Pancreas (tissue), 10 donors: ENCODE measurements around the gene PARD3. TPM values are rescaled to one million over a fixed set of nuclear protein-coding genes. Genes with fewer than 3 reads are reported as not detected.
"Not testable (repeated sequence)": the region's sequence is repeated elsewhere in the genome, so short reads cannot be mapped to it uniquely, and the experiment has no call there.

Source experiments
- ATAC-seq, 4 donors: fragments of 200-7000 bp; cut with Tn5 transposase; one replicate each; pipeline versions ENCODE4 v1.8.0 to v1.9.1; 2020; ENCODE audit warnings: mild to moderate bottlenecking in 4 of 4, moderate library complexity in 4 of 4
- DNase-seq, 6 donors: peaks; one replicate each; pipeline ENCODE4 v3.0.0-alpha.2; 2020
- FAIRE-seq: peaks from 2 replicates; lab custom pipeline; 2012; peaks lifted over from hg19 to GRCh38; lab: Jason Lieb, UNC
- H3K27ac ChIP-seq, 4 donors: fragments of 200-600 bp; sonication (generic); 1 replicate in 3 of 4; 2 replicates in 1 of 4; pipeline versions ENCODE4 v1.5.0 to v1.8.0; 2020
- H3K27me3 ChIP-seq, 4 donors: fragments of 200-600 bp; one replicate each; pipeline ENCODE4 v1.8.0; 2021
- H3K36me3 ChIP-seq, 3 donors: fragments of 200-600 bp; sonication (generic) in 1 of 3; one replicate each; pipeline versions ENCODE4 v1.5.0 to v1.8.0; 2020 to 2021
- H3K4me1 ChIP-seq, 3 donors: fragments of 200-600 bp; one replicate each; pipeline ENCODE4 v1.8.0; 2021
- H3K4me3 ChIP-seq, 4 donors: fragments of 200-600 bp; sonication (generic) in 2 of 4; one replicate each; pipeline versions ENCODE4 v1.5.0 to v1.8.0; 2020 to 2021
- H3K9me3 ChIP-seq, 4 donors: fragments of 200-600 bp; one replicate each; pipeline ENCODE4 v1.8.0; 2021
- WGBS, 2 donors: extraction: QIAGEN DNeasy Blood & Tissue Kit; methylation state at CpG; one replicate each; pipeline ENCODE4 v1.1.7; 2013; 5-methylcytosine and 5-hydroxymethylcytosine counted together
- intact Hi-C, 3 donors: fragments of 100-400 bp; cut with DNase I; formaldehyde crosslinking; loops; one replicate each; pipeline versions ENCODE4 v1.11.1 to v1.14.2; 2022
- polyA plus RNA-seq, 2 donors: library from polyadenylated mRNA; stranded (reverse); fragments of 200-250 nt; gene quantifications; one replicate each; pipeline ENCODE4 v1.2.3, GENCODE V29; 2013
- total RNA-seq, 6 donors: library from RNA; stranded (reverse); fragmentation: NEBNext Ultra II Directional in 4 of 6; extraction: Animal tissue kit (Norgen Biotek cat#: 25700) in 4 of 6; gene quantifications; one replicate each; pipeline versions ENCODE4 v1.2.1 to v1.2.4, GENCODE V29; 2021 to 2023
- TF ChIP-seq, protein P1 (sequence below), 4 donors: fragments of 200-600 bp; sonication (generic) in 3 of 4; IDR thresholded peaks; one replicate each; pipeline versions ENCODE4 v1.5.0 to v1.8.0; 2021; ENCODE audit warnings: antibody characterized with exemption in 4 of 4
- donor health status: healthy with polysubstance abuse.
- donor health status: DM: no; HTN: no; CAD: no; lungs with moderate emphysema.
- donor health status: DM: no; HTN: no; CAD: no.
- donor health status: control.
- donor health status: control.
- donor health status: Bipolar disorder and iron deficiency.
- donor health status: DM: yes; HTN: yes; CAD: no.
- donor health status: DM: no; HTN: no; CAD: no.
- donor health status: DM: no; HTN: no; CAD: no.
- donor health status: DM: yes; HTN: yes; CAD: no.

Gene PARD3
- total and polyA plus RNA-seq, 8 donors, result 12.8 to 32.3 (median 23.4) TPM

DNA sequence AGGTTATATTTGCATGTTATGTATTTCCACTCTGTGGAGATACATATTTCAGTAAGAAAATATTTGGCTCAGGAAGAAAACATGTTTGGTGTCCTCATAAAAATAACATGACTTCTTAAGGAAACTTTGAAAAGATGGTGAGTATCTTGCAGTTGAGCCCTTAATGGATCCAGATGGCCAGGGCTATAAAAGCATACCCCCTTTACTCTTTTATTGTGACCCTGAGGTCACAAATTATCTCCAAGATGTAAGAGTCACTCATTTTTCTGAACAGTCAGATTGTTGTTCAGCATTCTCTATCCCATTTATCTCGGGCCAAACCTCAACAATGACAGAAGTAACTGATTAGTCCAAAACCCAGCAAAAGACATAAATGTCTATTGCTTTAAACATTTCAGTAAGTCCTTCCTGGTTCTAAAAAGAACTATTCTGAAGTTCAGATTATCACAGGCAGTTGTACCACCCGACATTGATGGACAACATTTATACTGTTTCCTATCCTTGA lies 539.4 kb downstream of the PARD3 start:
- ATAC-seq (no peak), DNase-seq (no peak), FAIRE-seq (no peak)
- H3K36me3 ChIP-seq, result no peaks in the 10 kb centered on the region
- no peaks in the 10 kb centered on the region for H3K9me3 ChIP-seq
- intact Hi-C loops, result no loop called here
- H3K27me3 ChIP-seq, result no peaks in the 10 kb centered on the region
- H3K4me3 ChIP-seq, result no peak overlapping the region
- TF ChIP-seq, protein P1, sequence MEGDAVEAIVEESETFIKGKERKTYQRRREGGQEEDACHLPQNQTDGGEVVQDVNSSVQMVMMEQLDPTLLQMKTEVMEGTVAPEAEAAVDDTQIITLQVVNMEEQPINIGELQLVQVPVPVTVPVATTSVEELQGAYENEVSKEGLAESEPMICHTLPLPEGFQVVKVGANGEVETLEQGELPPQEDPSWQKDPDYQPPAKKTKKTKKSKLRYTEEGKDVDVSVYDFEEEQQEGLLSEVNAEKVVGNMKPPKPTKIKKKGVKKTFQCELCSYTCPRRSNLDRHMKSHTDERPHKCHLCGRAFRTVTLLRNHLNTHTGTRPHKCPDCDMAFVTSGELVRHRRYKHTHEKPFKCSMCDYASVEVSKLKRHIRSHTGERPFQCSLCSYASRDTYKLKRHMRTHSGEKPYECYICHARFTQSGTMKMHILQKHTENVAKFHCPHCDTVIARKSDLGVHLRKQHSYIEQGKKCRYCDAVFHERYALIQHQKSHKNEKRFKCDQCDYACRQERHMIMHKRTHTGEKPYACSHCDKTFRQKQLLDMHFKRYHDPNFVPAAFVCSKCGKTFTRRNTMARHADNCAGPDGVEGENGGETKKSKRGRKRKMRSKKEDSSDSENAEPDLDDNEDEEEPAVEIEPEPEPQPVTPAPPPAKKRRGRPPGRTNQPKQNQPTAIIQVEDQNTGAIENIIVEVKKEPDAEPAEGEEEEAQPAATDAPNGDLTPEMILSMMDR (IDR thresholded peaks at IDR 0.05), result no peak
- 80 to 86% methylated on average over 2 of the region's 2 CpGs for whole genome bisulfite sequencing, 2 donors
- H3K4me1 ChIP-seq, result no peaks in the 10 kb centered on the region
- no peak overlapping the region for H3K27ac ChIP-seq

DNA sequence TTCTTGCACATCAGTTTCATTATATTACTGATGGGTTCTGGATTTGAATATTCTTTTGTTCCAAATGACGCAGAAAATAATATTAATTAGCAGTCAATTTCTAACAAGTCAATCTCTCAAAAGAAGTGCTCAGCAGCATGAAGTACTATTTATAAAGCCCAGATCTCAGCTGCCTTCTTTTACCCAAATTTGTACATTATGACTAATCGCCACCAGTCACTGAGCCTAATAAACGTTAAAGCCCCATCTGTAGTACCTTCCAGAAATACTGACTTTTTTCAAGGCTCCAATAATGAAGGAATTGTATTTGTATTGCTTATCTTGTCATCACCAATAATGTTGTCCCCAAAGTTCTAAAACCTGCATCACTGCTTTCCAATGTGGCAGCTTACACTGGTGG lies 540.2 kb downstream of the PARD3 start:
- no peak overlapping the region for H3K4me3 ChIP-seq
- TF ChIP-seq, protein P1 (IDR thresholded peaks at IDR 0.05), result no peak
- no peak for DNase-seq
- intact Hi-C loops, result no loop called here
- no peaks in the 10 kb centered on the region for H3K36me3 ChIP-seq
- ATAC-seq, result no peak
- WGBS, 2 donors, result 89 to 92% methylated on average over 3 of the region's 3 CpGs
- no peak for FAIRE-seq
- H3K9me3 ChIP-seq, result no peaks in the 10 kb centered on the region
- H3K27ac ChIP-seq, result no peak overlapping the region
- no peaks in the 10 kb centered on the region for H3K4me1 ChIP-seq
- no peaks in the 10 kb centered on the region for H3K27me3 ChIP-seq

DNA sequence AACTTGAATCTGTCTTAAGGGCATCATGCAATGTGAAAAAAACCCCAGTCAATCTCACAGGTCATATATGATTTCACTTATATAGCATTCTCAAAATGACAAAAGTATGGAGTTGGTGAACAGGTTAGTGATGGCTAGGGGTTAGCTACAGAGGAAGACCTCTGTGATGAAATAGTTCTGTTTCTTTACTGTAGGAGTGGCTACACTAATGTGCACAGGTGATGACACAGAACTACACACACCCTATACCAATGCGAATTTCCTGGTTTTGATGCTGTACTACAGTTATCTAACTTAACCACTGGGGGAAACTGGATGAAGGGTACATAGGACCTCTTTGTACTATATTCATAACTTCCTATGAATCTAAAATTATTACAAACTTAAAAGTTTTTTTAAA lies 541.8 kb downstream of the PARD3 start:
- ATAC-seq (no peak), FAIRE-seq (no peak), DNase-seq (no peak)
- no peak overlapping the region for H3K4me3 ChIP-seq
- H3K4me1 ChIP-seq, result no peaks in the 10 kb centered on the region
- no peaks in the 10 kb centered on the region for H3K27me3 ChIP-seq
- 98 to 100% methylated on average over 1 of the region's 1 CpG for WGBS, 2 donors
- no peak overlapping the region for H3K27ac ChIP-seq
- no peaks in the 10 kb centered on the region for H3K9me3 ChIP-seq
- peaks cover 0 to 9% (median 0%) of the 10 kb centered on the region in 3 donors for H3K36me3 ChIP-seq
- TF ChIP-seq, protein P1 (IDR thresholded peaks at IDR 0.05), result no peak
- intact Hi-C loops, result no loop called here

DNA sequence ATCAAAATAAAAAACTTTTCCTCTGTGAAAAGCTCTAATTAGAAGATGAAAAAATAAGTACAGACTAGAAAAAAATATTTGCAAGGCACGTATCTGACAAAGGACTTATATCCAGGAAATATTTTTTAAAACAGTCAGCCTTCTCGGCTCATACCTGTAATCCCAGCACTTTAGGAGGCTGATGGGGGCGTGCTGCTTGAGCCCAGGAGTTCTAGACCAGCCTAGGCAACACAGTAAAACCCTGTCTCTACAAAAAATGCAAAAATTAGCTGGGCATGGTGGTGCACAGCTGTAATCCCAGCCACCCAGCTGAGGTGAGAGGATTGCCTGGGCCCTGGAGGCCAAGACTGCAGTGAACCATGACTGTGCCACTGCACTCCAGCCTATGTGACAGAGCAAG lies 542.8 kb downstream of the PARD3 start:
- 94 to 95% methylated on average over 3 of the region's 3 CpGs for WGBS, 2 donors
- Histone ChIP-seq H3K27me3 (no peaks in the 10 kb centered on the region), H3K4me3 (no peak overlapping the region), H3K9me3 (no peaks in the 10 kb centered on the region), H3K27ac (no peak overlapping the region), H3K4me1 (no peaks in the 10 kb centered on the region), H3K36me3 (peaks cover 0 to 9% (median 0%) of the 10 kb centered on the region in 3 donors)
- DNase-seq (no peak), ATAC-seq (no peak), FAIRE-seq (no peak)
- intact Hi-C loops, result no loop called here
- TF ChIP-seq, protein P1 (IDR thresholded peaks at IDR 0.05), result no peak

GRCh38 chr10:34268410-34268809 lies 546.7 kb downstream of the PARD3 start:
- H3K27ac ChIP-seq, ATAC-seq, FAIRE-seq, H3K4me3 ChIP-seq, DNase-seq, H3K36me3 ChIP-seq, H3K9me3 ChIP-seq, H3K4me1 ChIP-seq, intact Hi-C loops, H3K27me3 ChIP-seq: not testable (repeated sequence)
- 97 to 100% methylated on average over 1 to 2 of the region's 2 CpGs for WGBS, 2 donors
